GM19240 (cell line): ENCODE results near the gene VPS26B.

ENCODE experiments used
- DNase-seq: peaks from one replicate; pipeline ENCODE4 v3.0.0; 2011; ENCODE audit warnings: low spot score; ENCODE audit not compliant: insufficient read length

Gene VPS26B

GRCh38 chr11:134257101-134257500 is 32.6 kb downstream of the VPS26B start:
- DNase-seq: no peak

DNA sequence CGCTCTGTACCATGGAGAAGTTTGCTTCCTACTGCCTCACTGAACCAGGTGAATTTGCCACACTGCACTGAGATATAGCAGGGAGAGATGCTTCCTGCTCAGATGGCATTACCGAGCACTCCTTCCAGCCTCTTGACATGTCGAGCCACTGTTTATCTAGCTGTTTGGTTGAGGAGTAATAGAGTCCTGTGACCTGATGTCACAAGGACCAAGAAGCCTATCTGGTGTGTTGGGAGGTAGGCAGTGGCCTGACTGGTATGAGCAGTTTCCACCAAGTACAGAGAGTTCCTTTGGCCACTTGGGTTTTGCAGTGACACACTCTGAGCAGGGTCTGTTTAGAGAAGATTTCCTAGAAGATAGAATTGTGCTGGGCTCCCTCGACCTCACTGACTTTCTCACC is 34.1 kb downstream of the VPS26B start:
- DNase-seq: no peak

DNA sequence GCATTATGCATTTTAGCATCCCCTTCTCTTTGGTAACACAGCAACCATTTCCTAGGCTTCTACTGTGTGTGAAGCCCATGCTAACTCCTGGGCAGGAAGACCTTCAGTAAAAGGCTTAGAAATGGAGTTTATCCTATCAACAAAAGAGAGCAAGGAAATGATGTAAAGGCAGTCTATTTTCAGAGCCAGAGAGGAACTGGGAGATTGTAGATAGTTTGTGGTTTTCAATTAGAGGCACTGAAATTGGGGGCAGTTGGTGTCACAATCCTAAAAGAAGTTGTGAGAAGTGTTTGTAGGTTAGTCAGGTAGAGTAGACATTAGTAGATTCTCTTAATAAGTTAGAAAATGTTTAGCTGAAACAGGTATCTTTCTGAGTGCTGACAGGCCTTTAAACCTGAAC is 36.0 kb downstream of the VPS26B start:
- DNase-seq: no peak

GRCh38 chr11:134260983-134261382 is 36.5 kb downstream of the VPS26B start:
- no peak for DNase-seq

- DNase-seq: no peak
These were observed 37.4 kb downstream of the VPS26B start for GRCh38 chr11:134261626-134262488.

DNA sequence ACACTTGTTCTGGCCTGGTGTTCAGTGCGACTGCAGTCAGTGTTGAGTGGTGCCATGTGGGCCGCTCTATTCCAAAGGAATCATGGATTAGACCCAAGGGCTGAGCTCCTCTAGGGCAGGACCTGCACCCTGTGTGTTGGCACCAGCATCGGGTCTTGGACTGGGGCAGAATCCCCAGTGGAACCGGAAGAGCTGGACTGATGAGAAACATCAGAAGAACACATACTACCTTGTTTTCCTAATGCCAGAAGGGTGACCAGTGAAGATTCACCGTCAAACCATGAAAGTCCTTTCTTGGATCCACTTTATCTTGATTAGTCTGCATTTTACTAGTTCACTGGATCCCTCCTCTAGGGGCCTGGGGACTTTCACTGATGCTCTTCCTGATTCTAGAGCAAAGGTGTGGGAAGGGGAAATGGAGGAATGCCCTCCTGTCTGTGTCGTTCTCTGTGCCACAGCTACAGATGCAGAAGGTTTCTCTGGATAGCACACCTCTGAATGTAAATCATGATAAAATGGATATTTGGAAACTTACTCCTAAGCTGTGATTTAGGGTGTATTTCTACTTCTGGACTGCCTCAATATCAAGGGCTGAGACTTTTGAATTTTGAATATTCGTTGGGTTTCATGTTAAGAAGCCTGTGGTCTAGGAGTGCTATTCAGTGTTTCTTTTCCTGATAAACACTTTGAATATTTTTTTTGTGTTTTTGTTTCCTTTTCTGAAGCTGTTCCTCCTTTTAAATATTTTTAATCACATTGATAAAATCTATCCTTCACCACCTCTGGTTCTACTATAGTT is 40.7 kb downstream of the VPS26B start:
- DNase-seq: no peak

DNA sequence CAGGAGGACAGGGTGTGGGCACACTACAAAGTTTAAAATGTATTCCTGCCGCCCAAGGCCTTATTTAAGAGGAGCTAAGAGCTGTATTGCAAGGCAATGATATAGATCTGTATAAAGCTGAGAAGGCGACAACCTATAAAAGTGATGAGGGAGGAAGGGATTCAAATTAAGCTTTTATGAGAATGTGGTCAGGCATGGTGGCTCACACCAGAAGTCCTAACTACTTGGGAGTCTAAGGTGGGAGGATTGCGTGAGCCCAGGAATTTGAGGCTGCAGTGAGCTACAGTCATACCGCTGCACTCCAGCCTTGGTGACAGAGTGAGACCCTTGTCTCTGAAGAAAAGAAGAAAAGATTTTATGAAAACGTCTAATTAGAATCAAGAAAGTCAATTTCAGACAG is 42.0 kb downstream of the VPS26B start:
- DNase-seq: no peak

DNA sequence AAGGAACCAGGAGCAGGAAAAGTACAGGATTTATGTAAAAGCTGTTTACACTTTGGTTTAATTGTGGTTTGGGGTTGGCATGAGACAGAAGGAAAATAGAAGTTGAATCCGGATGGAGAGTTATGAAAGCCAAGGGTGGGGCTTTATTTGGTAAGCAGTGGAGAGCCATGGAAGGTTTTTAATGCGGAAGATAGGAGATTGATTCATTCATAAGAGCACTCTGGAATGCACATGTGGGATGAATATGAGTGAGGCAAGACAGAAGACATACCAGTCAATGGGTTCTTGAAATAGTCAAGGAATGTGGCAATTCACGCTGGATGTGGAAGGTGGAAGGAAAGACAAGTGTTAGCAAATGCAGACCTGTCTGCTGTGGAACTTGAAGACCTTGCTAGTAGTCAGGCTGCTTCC is 42.4 kb downstream of the VPS26B start:
- DNase-seq: no peak

- no peak for DNase-seq
These were observed 43.0 kb downstream of the VPS26B start for GRCh38 chr11:134267461-134267860.

GRCh38 chr11:134267966-134268365 is 43.5 kb downstream of the VPS26B start:
- no peak for DNase-seq

GRCh38 chr11:134270250-134270714 is 45.8 kb downstream of the VPS26B start:
- DNase-seq: no peak

GRCh38 chr11:134271978-134272377 is 47.5 kb downstream of the VPS26B start:
- no peak for DNase-seq

- DNase-seq: no peak
These were observed 48.2 kb downstream of the VPS26B start for GRCh38 chr11:134272381-134273316.

DNA sequence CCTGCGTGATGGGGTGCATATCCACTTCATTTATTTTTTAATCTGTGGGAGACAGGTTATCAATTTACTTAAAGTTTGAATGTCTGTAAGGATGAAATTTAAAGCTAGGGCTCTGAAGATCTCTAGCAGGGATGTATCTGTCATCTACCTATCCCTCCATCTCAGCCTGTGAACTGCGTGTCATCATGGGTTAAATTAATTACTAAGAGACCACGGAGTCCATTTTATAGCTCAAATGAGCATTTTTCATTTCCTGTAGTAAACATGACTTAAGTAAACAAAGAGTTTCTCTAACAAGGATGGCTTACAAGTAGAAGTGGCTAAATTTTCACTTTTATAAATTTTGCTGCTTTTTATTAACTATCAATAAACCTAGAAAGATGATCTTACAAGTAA is 48.8 kb downstream of the VPS26B start:
- no peak for DNase-seq

GRCh38 chr11:134275188-134275533 is 50.7 kb downstream of the VPS26B start:
- no peak for DNase-seq

GRCh38 chr11:134275534-134276395 is 51.3 kb downstream of the VPS26B start, which contains the start of gene GLB1L3:
GLB1L3 (plus strand) TSS chr11:134276379; CDS start chr11:134276741, 362 bp downstream.
- DNase-seq: no peak

DNA sequence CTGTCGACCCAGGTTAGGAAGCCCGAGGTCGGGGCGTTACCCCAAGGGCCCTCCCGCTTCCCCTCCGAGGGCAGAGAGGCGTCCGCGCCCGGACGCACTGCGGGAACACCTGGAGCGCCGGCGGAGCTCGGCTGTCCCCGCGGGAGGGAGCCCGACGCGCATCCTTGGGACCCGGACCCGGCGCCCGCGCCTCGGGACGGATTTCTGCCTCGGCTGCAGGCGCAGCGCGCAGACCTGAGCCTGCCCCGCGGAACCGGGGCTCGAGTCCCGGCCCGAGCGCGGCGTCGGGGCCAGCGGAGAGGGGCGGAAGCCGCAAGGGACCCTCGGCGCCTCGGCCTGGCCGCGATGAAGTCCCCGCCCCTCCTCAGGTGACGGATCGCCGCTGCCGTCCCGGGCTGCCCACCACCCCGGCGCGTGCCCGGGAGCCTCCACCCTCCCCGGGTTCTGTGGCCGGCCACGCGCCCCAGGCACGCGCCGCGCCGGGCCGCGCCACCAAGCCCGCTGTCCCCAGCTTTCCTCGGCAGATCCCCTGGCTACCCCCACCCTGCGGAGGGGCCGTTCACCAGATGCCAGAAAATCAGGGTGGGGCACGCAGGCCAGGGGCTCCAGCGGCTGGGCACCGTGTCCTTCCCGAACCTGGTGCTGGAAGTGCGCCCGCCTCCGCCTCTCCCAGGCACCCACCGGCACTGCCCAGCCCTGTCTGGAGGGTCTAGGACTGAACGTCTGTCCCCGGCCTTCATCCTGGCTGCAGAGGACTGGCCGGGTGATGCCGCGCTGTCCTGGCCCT is 52.1 kb downstream of the VPS26B start:
- no peak for DNase-seq

DNA sequence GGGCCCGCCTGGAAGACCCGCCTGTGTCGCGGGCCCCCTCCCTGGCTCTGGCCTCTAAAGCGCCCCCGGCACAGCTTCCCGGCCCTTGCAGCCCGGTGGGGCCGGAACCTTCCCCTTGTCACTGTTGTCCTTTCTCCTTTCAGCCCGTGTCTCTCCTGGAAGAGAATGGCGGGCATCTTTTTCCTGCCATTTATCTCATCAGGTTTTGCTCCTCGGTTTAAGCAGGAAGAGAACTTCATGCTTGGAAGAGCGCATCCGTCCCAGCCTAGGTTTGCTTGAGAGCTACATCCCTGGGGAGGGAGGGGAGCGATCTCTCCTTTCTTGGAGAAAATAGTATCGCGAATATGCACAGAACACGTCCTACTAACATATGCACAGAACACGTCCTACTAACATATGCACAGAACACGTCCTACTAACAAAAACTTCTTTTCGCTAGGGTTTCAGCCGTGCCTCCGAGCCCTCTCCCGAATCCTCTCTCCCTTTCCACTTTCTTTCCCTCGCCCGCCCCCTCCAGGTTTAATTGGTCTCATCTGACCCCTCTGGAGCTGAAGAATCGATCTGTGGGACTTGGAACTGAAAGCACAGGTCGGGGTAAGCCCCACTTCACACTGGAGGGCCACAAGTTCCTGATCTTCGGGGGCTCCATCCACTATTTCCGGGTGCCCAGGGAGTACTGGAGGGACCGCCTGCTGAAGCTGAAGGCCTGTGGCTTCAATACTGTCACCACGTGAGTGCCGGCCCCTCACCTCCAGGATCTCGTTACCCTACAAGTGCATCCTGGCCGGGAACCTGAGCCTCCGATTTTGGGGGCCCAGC is 52.9 kb downstream of the VPS26B start:
- DNase-seq: no peak

DNA sequence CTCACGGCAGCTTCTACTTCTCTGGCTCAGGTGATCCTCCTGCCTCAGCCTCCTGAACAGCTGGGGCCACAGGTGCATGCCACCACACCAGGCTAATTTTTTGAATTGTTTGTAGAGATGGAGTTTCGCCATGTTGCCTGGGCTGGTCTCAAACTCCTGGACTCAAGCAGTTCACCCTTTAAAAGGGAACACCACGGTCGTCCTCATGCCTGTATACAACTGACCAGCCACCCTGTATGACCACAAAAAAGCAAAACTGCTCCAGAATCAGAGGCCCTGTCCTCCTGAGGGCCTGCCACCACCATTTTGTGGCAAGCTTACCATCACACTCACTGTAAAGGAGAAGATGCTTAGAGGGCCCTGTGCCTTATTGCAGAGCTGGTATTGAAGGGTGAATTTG is 53.9 kb downstream of the VPS26B start:
- DNase-seq: no peak
